Head of caudate nucleus (tissue), 42 donors: ENCODE data around the gene ARAP1.

Source experiments
- DNase-seq, 42 donors: peaks; one replicate each; pipeline versions ENCODE4 v3.0.0 to v3.0.0-alpha.2; 2020 to 2021; ENCODE audit warnings: mixed read lengths in 7 of 42
- intact Hi-C: fragments of 100-400 bp; cut with DNase I; formaldehyde crosslinking; loops from one replicate; pipeline ENCODE4 v1.15.0; 2022

Gene ARAP1

GRCh38 chr11:72637926-72638325 is 114.3 kb downstream of the ARAP1 start:
- intact Hi-C loops, result no loop called here
- DNase-seq, result no peak

GRCh38 chr11:72637198-72637597 is 115.0 kb downstream of the ARAP1 start:
- no peak for DNase-seq
- intact Hi-C loops, result no loop called here

DNA sequence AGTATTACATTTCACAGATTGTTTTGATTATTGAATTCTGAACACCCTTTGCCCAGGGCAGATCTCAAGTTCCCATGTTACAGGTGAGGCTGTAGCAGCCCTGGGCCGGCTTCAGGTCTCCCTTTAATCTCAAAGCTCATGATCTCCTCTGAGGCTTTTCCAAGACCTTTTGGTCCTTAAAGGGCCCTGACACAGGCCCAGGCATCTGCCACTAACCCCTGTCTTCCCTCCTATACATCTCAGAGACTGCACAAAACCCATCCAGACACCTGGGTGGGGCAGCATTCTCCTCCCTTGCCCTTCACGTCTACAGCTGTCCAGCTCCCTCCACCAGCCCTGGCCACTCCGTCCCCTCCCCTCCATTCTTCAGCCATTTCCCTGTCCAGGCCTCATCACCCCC is 115.8 kb downstream of the ARAP1 start:
- no peak for DNase-seq
- intact Hi-C loops, result no loop called here

- intact Hi-C loops, result no loop called here
- DNase-seq, result no peak
These were observed 116.3 kb downstream of the ARAP1 start for GRCh38 chr11:72635933-72636332.

DNA sequence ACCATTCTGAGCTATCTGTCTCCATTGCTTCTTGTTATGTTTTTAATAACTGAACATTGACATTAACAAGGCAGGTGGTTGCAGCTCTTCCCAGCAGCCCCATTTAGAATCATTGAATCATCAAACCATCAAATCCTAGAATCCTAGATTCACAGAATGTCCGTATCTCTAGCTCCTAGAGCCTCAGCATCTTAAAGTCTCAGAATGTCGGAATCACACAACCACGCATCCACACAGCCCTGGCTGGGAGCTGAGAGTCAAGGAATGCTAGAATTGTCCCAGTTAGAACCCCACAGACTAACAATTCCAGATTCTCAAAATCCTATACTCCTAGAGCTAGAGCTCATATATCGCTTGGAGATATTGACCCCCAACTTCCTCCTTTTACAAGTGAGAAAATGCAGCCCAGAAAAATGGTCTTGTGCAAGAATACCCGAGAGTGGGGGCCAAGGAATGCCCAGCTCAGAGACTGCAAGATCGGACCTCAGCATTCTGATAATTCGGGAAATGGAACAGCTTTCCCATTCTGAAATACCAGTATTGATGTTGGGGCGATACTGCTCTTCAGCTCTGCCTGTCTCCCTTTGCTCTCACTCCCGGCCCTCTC is 116.8 kb downstream of the ARAP1 start:
- peak in 12 of 42 donors; percentile 48 to 75 (median 62) for DNase-seq

More for the DNA sequence above, 116.8 kb downstream of the ARAP1 start:
- intact Hi-C loops, result no loop called here
